Measurements from ENCODE around the gene ABTB1.

ABTB1 gene

GRCh38 chr3:127637546-127637945 is 35.2 kb upstream of the ABTB1 start:
- Histone ChIP-seq H3K9me2 (ENCODE audit: low read depth, low read length) (no peaks in the 10 kb centered on the region), H3K4me3 (ENCODE audit: low read depth, low read length, poor library complexity, severe bottlenecking) (no peak overlapping the region), H2AFZ (ENCODE audit: low read length) (no peak overlapping the region), H3K4me1 (ENCODE audit: insufficient read depth, low read length, severe bottlenecking) (peaks cover 7% of the 10 kb centered on the region), H3K36me3 (ENCODE audit: insufficient read depth, low read length) (no peaks in the 10 kb centered on the region; the same call in none of the 2 replicates), H3K79me2 (ENCODE audit: insufficient read depth, low read length) (no peaks in the 10 kb centered on the region), H3K4me2 (ENCODE audit: low read length) (no peak overlapping the region), H3K27ac (ENCODE audit: low read depth, low read length, poor library complexity, severe bottlenecking) (no peak overlapping the region), H4K20me1 (ENCODE audit: insufficient read depth, low read length) (no peaks in the 10 kb centered on the region), H3F3A (ENCODE audit: insufficient read depth, low read length) (no peaks in the 10 kb centered on the region), H3K9ac (ENCODE audit: low read length) (no peak overlapping the region), H3K9me3 (ENCODE audit: low read length) (no peaks in the 10 kb centered on the region), H3K27me3 (ENCODE audit: insufficient read depth, low read length) (no peaks in the 10 kb centered on the region)
- TF ChIP-seq EZH2 (IDR thresholded peaks at IDR 0.05; ENCODE audit: borderline replicate concordance, low read length): no peak
- TF ChIP-seq, protein P1, sequence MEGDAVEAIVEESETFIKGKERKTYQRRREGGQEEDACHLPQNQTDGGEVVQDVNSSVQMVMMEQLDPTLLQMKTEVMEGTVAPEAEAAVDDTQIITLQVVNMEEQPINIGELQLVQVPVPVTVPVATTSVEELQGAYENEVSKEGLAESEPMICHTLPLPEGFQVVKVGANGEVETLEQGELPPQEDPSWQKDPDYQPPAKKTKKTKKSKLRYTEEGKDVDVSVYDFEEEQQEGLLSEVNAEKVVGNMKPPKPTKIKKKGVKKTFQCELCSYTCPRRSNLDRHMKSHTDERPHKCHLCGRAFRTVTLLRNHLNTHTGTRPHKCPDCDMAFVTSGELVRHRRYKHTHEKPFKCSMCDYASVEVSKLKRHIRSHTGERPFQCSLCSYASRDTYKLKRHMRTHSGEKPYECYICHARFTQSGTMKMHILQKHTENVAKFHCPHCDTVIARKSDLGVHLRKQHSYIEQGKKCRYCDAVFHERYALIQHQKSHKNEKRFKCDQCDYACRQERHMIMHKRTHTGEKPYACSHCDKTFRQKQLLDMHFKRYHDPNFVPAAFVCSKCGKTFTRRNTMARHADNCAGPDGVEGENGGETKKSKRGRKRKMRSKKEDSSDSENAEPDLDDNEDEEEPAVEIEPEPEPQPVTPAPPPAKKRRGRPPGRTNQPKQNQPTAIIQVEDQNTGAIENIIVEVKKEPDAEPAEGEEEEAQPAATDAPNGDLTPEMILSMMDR (IDR thresholded peaks at IDR 0.05; ENCODE audit: low read length): no peak

GRCh38 chr3:127637971-127638370 is 34.8 kb upstream of the ABTB1 start:
- no peaks in the 10 kb centered on the region for H3K9me2 ChIP-seq (ENCODE audit: low read depth, low read length)
- H3F3A ChIP-seq (ENCODE audit: insufficient read depth, low read length): no peaks in the 10 kb centered on the region
- no peaks in the 10 kb centered on the region for H3K27me3 ChIP-seq (ENCODE audit: insufficient read depth, low read length)
- H3K4me2 ChIP-seq (ENCODE audit: low read length): no peak overlapping the region
- H3K27ac ChIP-seq (ENCODE audit: low read depth, low read length, poor library complexity, severe bottlenecking): no peak overlapping the region
- no peaks in the 10 kb centered on the region; the same call in none of the 2 replicates for H3K36me3 ChIP-seq (ENCODE audit: insufficient read depth, low read length)
- H3K9ac ChIP-seq (ENCODE audit: low read length): no peak overlapping the region
- H3K79me2 ChIP-seq (ENCODE audit: insufficient read depth, low read length): no peaks in the 10 kb centered on the region
- H3K9me3 ChIP-seq (ENCODE audit: low read length): no peaks in the 10 kb centered on the region
- no peak overlapping the region for H3K4me3 ChIP-seq (ENCODE audit: low read depth, low read length, poor library complexity, severe bottlenecking)
- TF ChIP-seq, protein P1 (IDR thresholded peaks at IDR 0.05; ENCODE audit: low read length): no peak
- TF ChIP-seq EZH2 (IDR thresholded peaks at IDR 0.05; ENCODE audit: borderline replicate concordance, low read length): no peak
- peaks cover 7% of the 10 kb centered on the region for H3K4me1 ChIP-seq (ENCODE audit: insufficient read depth, low read length, severe bottlenecking)
- H4K20me1 ChIP-seq (ENCODE audit: insufficient read depth, low read length): no peaks in the 10 kb centered on the region
- no peak overlapping the region for H2AFZ ChIP-seq (ENCODE audit: low read length)

- peaks cover 7% of the 10 kb centered on the region for H3K4me1 ChIP-seq (ENCODE audit: insufficient read depth, low read length, severe bottlenecking)
- H3K27ac ChIP-seq (ENCODE audit: low read depth, low read length, poor library complexity, severe bottlenecking): no peak overlapping the region
- H3K4me3 ChIP-seq (ENCODE audit: low read depth, low read length, poor library complexity, severe bottlenecking): no peak overlapping the region
- H3K27me3 ChIP-seq (ENCODE audit: insufficient read depth, low read length): no peaks in the 10 kb centered on the region
- H4K20me1 ChIP-seq (ENCODE audit: insufficient read depth, low read length): no peaks in the 10 kb centered on the region
- no peaks in the 10 kb centered on the region for H3K9me2 ChIP-seq (ENCODE audit: low read depth, low read length)
- H3K36me3 ChIP-seq (ENCODE audit: insufficient read depth, low read length): no peaks in the 10 kb centered on the region; the same call in none of the 2 replicates
- no peak overlapping the region for H3K4me2 ChIP-seq (ENCODE audit: low read length)
- H3K9me3 ChIP-seq (ENCODE audit: low read length): no peaks in the 10 kb centered on the region
- no peaks in the 10 kb centered on the region for H3K79me2 ChIP-seq (ENCODE audit: insufficient read depth, low read length)
- no peak for TF ChIP-seq EZH2 (IDR thresholded peaks at IDR 0.05; ENCODE audit: borderline replicate concordance, low read length)
- TF ChIP-seq, protein P1 (IDR thresholded peaks at IDR 0.05; ENCODE audit: low read length): no peak
- H3F3A ChIP-seq (ENCODE audit: insufficient read depth, low read length): no peaks in the 10 kb centered on the region
- H2AFZ ChIP-seq (ENCODE audit: low read length): no peak overlapping the region
- H3K9ac ChIP-seq (ENCODE audit: low read length): no peak overlapping the region
Measured at GRCh38 chr3:127639173-127640041, 33.3 kb upstream of the ABTB1 start.
